HG02973 (cell line): ENCODE results near the gene C15orf62.

Experiments used
- ATAC-seq: cut with Tn5 transposase; IDR thresholded peaks from one replicate; pipeline ENCODE4 v1.9.1; 2021; ENCODE audit warnings: moderate library complexity; ENCODE audit not compliant: unreplicated experiment

The C15orf62 gene

GRCh38 chr15:40769274-40770146 lies at the start of gene C15orf62:
Gene C15orf62, plus strand, starts transcription at chr15:40769980. Its CDS starts 516 bp downstream, at chr15:40770496.
- no peak for ATAC-seq

DNA sequence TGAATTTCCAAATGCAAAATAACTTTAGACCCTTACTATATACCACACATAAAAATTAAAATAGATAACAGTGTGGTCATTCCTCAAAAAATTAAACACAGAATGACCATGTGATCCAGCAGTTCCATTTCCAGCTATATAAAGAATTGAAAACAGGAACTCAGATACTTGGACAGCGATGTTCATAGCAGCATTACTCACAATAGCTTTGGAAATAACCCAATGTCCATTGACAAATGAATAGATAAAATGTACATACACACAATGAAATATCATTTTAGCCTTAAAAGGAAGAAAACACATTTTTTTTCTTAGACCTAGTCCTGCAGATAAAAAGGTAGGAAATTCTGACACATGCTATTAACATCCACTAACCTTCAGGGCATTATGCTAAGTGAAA lies 48.1 kb upstream of the C15orf62 start:
- no peak for ATAC-seq

DNA sequence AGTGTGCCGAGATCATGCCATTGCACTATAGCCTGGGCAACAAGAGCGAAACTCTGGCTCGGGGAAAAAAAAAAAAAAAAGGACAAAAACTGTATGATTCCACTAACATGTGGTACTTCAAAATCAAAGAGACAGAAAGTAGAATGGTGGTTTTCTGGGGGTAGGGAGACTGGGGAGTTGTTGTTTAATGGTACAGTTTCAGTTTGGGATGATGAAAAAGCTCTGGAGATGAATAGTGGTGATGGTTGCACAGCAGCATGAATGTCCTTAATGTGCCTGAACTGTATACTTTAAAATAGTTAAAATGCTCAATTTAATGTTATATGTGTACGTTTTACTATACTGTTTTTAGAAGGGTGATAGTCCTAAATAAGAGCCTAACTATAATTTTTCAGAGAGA lies 47.4 kb upstream of the C15orf62 start:
- ATAC-seq = no peak

GRCh38 chr15:40722934-40723333 lies 46.8 kb upstream of the C15orf62 start:
- no peak for ATAC-seq

- no peak for ATAC-seq
Measured at GRCh38 chr15:40723919-40724318, 45.9 kb upstream of the C15orf62 start.

- no peak for ATAC-seq
Measured at GRCh38 chr15:40731034-40731433, 38.7 kb upstream of the C15orf62 start.

DNA sequence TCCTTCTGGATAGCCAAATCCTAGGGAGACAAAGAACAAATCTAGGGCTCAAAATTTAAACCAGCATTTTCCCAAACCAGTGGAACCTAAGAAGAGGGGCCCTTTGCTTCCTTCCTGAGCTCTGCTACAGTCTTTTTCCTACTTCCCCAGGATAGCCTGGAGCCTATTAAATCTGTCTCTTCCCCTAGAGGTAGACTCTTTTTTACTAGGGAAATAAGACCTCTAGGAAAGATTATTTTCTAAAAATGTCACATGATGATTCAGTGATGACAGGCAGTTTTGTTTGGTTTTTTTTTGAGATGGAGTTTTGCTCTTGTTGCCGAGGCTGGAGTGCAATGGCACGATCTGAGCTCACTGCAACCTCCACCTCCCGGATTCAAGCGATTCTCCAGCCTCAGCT lies 33.2 kb upstream of the C15orf62 start:
- no peak for ATAC-seq

GRCh38 chr15:40737048-40737447 lies 32.7 kb upstream of the C15orf62 start:
- ATAC-seq = no peak

DNA sequence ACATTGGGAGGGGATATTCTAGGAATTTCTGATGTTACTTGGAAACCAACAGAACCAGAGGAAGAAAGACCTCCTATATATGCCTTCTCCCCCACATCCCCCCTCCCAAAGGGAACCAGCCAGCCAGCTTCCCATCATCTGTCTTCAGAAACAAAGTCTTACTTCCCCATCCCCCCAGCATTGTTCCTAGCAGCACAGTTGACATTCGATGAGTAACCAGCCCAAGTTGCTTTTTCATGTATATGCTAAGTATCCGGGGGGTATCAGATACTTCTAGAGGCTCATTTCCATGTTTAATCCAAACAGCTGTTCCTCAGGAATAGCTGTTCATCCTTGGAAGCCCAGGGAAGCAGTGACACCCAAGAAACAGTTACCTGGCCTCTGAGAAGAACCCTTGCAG lies 30.7 kb upstream of the C15orf62 start:
- ATAC-seq = no peak

DNA sequence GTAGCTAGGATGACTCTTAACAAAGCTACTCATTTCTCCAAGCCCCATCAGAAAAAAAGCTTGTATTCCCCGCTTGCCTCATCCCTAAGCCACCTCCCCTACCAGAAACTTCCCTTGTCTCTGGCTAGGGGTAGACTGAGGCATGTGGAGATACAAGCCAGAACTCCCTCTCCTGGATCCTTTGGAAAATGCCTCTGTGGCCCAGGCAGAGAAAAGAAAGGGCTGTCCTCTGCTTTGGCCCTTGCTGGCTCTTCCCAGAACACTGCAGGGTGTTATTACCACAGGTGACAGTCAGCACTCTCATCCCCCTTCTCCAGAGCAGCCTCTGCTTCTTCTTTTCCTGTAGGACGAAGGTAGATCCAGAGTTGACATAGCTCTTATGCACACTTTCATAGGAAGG lies 29.9 kb upstream of the C15orf62 start:
- no peak for ATAC-seq

DNA sequence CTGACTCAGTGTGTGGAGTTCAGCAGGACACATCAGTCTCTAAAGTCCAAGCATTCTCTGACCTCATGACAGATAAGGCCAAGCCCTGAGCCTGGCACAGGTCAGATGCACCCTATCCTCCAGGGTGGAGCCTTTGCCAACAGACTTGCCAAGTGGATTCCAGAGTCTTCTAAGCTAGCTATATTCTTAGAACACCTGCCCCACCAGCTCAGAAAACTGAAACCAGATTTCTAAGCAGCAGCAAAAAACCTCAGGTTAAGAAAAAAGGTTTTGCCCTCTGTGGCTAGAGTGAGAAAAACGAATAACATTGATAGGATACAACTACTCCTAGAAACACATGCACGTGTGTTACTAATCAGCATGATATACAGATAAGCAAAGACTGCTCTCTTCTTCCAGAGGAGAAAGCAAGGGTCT lies 26.3 kb upstream of the C15orf62 start:
- ATAC-seq = no peak

GRCh38 chr15:40743921-40744814 lies 25.6 kb upstream of the C15orf62 start:
- ATAC-seq = no peak

- no peak for ATAC-seq
Measured at GRCh38 chr15:40744815-40745152, 25.0 kb upstream of the C15orf62 start.

DNA sequence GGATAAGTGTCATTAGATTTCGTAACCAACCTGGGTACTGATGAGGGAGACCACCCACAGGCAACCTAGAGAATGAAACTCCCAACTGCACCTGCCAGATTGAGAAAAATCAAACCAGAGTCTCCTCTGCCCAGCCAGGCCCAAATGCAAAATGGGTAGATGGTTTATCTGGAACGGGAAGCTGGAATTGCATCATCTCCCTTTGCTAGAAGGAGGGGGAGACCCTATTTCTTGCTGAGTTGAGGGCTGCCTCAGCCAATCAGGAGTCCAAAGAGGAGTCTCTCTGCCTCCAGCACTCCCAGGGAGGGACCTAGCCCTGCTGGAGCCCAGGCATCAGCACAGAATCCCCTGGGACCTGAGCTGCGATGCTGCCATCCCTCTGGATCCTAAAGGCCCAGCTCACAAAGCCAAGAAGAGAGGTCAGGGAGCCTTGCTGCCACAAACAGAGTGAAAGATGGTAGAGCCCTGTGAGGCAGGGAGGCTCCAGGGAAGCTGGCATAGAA lies 22.8 kb upstream of the C15orf62 start:
- no peak for ATAC-seq

DNA sequence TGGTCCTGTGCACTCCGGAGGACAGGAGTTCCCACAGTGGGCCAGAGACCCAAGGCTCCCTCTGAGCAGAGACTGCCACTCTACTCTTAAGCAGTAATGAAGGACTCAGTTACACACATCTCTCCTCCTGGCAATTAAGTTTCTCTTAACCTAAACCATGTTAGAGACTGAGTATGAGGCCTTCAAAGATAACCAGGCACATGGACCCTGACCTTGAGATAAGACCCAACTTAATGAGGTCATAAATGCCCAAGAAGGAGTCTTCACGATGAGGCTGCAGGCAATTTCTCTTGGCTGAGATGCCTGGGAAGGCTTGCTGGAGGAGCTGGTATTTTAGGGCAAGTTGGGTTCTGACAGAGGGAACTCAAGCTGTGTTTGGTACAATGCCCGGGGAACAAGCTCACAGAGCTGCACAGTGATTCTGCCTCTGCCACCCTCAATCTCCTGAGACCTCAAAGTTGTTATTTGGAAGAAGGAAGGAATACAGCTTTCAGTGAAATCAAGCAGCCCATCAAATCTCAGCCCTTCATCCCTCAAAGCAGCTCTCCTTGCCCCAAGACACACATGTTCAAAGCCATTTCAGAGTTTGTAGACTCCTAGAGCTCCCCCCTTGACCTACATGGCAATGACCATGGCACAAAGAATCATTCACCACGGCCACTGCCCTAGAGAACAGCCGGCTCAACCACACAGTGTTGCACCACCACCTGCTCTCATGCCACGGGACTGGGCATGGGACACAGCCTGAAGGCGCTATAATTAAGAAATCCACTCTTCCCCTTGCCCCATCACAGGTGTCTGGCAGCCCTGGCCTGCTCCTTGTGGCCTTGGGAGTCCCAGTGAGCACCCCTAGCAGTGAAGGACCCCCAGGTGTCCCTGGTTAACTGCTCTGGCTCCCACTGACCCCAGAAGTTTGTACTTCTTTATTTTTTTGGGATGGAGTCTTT lies 21.8 kb upstream of the C15orf62 start:
- ATAC-seq = no peak

- no peak for ATAC-seq
Measured at GRCh38 chr15:40749151-40749630, 20.6 kb upstream of the C15orf62 start.

- no peak for ATAC-seq
Measured at GRCh38 chr15:40750885-40751284, 18.9 kb upstream of the C15orf62 start.

- no peak for ATAC-seq
Measured at GRCh38 chr15:40751745-40752144, 18.0 kb upstream of the C15orf62 start.

DNA sequence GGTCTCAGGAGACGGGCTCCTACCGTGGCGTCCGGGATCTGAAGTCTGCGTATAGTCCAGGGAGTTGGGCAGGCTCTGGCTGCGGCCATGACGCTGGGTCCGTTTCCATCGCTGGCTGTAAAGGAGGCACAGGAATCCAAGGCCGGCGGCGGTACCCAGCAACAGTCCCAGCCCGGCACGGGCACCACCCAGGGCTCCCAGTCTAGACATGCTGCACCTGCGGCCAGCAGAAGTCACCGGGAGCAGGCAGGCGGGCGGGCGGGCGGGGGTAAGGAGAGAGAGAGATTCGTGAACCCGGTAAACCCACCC lies 15.3 kb upstream of the C15orf62 start:
- peak; percentile 3 for ATAC-seq

DNA sequence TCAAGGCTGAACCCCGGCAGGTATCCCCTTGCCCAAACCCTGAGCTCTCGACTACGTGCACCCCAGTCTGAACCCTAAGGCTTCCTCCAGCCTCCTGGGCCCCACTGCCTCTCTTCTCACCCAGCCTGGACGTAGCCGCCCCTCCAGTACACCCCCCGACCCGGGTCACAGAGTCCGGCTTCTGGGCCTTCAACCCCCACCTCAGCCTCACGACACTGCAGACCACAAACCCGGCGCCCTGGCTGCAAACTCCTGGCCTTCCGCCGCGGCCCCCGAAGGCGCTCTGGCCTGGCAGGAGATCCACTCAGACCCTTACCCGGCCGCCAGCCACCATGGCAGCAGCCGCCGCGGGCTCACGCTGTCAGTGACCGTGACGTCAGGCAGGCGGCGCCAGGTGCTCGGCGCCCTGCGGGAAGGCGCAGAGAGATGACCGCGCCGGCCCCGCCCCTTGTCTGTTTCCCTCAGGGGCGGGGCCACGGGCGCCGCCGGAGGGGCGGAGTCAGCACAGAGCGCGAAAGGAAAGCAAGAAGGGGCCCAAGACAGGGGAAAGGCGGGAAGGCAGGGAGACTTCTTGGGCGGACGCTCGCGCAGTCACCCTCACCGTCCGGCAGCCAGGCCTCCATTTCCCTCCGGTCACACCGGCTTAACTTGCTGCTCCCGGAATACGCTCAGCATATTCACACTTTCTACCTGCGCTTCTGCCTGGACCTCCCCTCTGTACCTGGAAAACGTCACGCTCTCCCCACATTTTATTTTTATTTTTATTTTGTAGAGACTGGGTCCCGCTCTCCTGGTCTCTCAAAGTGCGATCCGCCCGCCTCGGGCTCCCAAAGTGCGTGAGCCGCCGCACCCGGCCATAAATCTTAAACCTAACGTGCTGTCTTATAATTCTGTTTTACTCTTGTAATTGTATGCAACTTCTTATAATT lies 14.6 kb upstream of the C15orf62 start, which contains the start of gene RMDN3:
Gene RMDN3, minus strand, starts transcription at position 372 of the 929 bp plus-strand sequence. CDS start 471 bp downstream, outside the sequence.
- peak; percentile 65 for ATAC-seq
